Measurements from ENCODE around the gene PITRM1.

Gene PITRM1

DNA sequence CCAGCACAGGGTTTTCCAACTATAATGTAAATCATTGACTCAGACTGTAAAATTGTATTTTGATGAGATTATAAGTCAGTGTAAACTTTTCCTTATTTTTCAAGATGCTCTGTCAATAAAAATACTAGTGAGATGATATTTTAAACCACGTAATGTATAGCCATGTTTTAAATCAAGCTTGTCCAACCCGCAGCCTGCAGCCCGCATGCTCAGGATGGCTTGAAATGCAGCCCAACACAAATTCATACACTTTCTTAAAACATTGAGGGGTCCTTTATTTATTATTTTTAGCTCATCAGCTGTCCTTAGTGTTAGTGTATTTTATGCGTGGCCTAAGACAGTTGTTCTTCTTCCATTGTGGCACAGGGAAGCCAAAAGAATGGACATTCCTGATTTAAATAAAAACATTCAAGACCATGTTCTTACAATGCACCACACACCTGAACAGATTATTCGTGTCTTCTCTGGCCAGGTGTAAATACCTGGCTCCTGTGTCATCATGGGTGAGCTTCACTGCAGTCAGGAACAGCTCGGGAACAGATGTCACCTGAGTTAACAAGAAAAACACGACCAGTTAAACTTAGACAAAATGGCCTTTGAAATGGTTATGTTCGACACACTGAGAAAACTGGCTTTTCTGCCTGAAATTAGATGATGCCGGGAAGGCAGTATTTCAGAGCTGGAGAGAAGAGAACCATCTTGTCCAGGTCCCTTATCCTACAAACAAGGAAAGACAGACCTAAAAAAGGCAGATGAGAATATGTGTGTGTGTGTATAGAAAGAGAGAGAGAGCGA is 5.9 kb downstream of the PITRM1 start:
- no peak for DNase-seq (ENCODE audit: low read depth in 1 of 2, low spot score in 1 of 2)

DNA sequence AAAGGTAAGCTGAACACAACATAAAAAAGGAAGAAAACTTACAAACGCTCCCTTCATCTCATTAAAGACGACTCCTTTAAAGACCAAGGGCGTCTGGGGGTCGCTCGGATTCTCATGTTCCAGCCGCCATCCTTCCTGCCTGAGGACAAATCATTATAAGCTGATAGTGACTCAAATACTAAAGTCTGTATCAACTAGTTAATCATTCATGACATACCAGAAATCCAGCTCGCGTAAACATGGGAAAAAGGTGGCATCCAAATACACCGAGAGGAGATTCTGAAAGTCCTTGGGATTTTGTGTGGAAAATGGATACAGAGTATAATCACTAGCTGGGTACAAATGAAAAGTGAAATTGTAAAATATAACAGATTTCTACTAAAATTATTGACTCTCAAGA is 7.4 kb downstream of the PITRM1 start:
- DNase-seq (ENCODE audit: low read depth in 1 of 2, low spot score in 1 of 2): no peak

DNA sequence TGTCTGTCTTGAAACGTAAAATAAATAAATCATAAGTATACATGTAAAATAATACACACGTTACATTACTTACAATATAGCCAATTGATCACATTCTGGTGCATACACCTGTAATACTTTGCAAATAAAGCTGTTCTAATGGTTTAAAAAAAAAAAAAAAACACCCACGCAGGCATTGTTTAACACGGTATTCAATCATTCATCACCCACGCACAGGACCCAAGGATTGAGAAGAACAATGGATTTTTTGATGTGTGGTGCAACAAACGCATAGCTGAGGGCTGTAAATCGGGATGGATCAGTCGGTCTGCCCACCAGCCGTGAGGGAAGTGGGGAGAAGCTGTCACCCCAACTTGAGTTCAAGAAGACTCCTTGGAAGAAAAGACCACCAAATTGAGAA is 8.7 kb downstream of the PITRM1 start:
- DNase-seq (ENCODE audit: low read depth in 1 of 2, low spot score in 1 of 2): no peak

DNA sequence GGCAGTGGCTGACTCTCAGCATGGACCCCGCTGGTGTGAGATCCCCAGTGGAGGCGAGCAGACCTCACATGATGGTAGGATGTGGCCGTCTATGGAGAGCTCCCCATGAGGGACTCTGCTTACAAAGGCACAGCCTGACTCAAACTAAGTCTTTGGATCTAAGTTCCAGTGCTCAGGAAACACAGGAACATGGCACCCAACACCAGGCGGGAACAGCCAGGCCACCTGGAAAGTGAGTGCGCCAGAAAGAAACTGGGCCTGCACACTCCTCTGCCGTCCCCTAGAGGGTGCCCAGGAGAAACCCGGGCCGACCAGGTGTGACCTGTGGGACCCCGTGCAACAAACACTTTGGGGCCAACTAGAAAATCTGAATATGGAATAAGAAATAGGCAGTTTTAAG is 10.0 kb downstream of the PITRM1 start:
- no peak for DNase-seq (ENCODE audit: low read depth in 1 of 2, low spot score in 1 of 2)

DNA sequence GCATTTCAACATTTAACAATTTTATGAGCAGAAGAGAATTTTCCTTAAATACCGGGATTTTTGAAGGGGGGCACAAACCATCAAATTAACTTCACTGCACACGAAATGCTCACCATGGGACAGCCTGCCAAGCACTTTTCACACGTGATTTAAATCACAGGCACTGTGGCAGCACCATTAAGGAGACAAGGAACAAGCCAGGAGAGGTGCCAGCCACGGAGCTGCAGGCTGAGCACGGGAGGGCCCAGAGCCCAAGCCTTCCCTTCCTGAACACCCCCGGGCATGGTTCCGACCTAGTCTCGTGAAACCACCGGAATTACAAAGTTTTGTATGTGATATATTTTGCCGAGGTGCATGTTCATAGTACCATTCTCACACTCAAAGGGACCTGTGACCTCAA is 13.4 kb downstream of the PITRM1 start:
- no peak for DNase-seq (ENCODE audit: low read depth in 1 of 2, low spot score in 1 of 2)

DNA sequence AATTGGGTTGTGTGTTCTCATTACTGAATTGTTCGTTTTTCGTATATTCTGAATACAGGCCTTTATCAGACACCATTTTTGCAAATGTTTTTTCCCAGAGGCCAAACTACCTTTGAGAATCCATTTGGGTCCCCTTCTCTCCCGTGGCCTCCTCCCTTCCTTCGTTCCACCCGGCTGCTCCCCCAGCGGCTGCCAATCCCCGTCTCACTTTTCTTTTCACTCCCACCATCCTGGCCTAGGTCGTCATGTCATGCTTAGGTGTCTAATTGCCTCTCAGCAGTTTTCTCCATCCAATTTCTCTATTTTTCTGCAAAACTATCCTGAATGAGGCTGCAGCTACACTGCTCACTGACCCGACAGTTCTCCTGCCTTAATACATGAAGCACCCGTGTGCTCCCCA is 17.9 kb downstream of the PITRM1 start:
- DNase-seq (ENCODE audit: low read depth in 1 of 2, low spot score in 1 of 2): no peak

DNA sequence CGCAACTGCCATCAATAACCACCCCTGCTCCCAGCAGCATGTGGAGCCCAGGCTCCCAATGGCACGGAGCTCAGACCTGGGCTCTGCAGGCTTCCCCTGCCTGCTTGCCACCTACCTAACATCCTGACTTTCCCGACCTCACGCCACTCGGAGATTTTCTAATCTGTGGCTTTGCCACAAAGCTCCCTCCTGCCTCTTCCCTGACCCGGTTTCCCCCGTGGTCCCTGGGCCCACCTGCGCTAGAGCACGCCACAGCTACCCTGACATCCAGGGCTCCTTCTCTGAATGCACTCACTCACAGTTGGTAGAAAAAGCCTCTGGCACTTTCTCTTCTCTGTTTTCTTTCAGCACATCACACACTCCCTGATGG is 20.0 kb downstream of the PITRM1 start:
- no peak for DNase-seq (ENCODE audit: low read depth in 1 of 2, low spot score in 1 of 2)

DNA sequence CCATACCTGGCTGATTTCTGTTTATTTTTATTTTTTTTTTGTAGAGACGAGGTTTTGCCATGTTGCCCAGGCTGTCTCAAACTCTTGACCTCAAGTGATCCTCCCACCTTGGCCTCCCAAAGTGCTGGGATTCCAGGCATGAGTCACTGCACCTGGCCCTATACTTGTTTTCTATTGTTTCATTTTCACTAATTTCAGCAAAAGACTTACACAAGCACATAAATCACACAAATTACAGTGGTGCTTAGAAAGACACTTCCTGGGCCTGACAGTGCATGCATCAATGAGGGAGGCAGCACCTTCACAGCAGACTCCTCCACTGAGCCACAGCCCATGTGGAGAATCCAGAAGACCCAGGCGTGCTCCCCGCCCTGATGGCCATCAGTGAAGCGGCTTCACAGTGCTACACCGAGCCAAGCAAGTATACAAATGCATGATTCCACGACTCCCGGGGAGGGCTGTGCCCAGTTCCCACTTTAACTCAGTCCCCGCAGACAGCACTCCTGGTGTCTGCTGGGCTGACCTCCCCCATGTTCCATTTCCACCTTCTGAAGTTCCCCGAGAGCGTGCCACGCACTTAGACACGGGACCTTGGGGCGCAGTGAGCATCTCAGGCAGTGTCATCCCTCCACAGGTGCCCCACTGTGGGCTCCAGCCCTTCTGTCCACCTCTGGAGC is 20.6 kb downstream of the PITRM1 start:
- DNase-seq (ENCODE audit: low read depth in 1 of 2, low spot score in 1 of 2): no peak

DNA sequence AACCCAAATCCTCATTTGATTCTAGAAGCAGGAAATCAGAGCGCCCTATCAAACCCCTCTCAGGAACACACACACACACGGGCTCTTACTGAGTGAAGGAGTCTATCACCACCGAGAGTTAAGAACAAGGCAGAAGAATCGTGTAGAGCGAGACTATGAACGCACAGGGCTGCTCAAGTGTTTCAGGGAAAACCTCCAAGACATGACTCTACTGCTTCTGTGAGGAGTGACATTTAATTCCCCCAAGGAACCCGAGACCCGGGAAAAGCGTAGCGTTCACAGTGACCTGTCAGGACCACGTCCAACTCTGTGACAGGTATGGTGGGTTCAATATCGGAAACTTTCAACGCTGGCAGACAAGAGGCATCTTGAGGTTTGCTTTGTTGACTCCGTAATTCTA is 21.6 kb downstream of the PITRM1 start:
- no peak for DNase-seq (ENCODE audit: low read depth in 1 of 2, low spot score in 1 of 2)

DNA sequence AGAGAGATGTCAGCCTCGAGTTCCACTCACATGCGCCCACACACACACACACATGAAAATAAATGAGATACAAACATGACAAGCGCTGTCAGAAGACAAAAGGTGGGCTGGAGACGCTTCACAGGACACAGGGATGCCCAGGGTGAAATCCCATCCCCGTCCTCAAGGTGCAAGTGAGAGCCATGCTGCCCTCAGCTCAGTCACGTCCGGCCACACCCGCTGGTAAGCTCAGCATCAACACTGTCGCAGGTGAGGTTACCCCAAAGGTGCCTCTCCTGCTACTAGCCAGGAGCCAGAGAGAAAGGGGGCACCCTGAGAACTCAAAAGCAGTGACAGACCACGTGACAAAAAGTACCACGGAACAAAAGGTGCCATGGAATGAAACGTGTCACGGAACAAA is 22.2 kb downstream of the PITRM1 start:
- DNase-seq (ENCODE audit: low read depth in 1 of 2, low spot score in 1 of 2): no peak

DNA sequence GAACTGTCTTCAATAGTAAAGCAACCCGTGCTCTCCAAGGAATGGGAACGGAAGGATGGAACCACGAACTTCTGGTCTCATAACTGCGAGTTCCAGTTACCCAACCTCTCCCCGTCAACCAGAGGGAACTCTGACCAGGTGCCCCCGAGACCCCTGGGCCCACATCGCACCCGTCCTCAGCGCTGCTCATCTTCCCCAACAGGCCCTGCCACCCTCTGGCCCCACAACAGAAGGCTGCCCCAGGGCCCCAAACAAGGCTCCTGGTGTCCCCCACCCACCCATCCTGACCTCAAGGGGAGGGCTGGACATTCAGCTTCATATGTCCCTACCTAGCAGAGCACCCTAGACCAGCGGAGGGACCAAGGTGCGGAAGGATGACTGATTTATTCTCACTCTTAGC is 22.7 kb downstream of the PITRM1 start:
- no peak for DNase-seq (ENCODE audit: low read depth in 1 of 2, low spot score in 1 of 2)

DNA sequence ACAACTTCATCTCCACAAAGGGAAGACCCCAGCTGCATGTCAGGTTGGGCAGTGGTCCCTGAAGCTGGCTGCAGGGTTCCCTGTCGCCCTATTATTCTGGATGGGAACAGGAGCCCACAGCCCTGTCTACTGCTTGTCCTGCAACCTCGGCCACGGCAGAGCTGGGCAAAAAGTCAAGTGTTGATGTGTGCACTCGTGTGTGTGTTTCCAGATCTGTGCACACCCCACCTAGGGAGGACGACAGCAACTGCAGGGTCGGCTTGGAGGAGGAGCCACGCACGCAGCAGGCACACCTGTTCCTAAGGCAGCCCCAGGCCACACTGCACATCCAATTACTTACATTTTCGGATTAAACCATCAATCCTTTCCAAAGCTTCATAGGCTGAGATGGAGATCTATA is 23.6 kb downstream of the PITRM1 start:
- no peak for DNase-seq (ENCODE audit: low read depth in 1 of 2, low spot score in 1 of 2)

DNA sequence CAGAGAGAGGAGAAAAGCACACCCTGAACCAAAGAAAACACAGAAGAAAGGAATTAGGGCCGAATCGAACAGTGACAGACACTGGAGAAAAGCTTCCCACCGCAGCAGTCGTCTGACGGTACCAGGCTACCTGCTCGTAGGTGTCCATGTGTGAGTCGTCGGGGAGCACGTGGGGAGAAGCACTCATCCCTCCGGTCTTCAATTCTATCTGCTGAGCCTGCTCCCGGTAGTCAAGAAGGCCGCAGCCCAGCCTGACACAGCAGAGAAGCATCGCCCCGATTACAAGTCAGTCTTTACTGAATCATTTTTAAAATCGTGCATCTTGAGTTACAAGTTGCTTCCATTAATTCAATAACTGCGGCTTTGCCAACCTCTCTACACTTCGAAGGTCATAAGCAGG is 24.5 kb downstream of the PITRM1 start:
- DNase-seq (ENCODE audit: low read depth in 1 of 2, low spot score in 1 of 2): no peak

DNA sequence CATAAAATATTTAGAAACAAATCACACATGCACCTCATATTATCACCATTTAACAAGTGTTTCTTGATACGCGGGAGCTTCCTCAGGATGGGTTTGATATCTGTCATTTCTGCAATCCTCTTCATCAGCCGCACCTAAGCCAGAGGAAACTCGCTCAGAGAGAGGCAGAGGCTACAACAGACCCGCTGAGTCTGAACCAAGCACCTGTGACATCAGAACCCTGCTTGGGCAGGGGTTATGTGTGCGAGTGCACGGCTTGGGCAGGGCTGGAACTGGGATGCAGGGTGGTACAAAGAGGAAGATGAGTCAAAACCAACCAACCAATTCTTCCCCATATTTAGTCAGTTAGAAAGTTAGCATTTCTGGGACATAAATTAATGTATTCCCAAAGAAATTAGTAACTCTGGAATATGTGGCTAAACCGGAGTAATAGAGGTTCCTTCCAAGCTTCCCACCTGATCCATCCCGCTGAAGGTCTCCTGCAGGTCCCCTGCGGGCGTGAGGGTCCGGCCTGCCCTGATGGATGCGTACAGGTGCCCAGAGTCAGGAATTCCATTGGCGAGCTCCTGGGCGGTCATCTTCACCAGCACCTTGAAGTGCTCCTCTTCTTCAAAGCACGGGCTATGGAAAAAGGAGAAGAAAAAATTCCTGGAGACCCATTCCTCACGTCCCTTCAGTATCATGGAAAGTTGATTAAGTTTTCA is 25.3 kb downstream of the PITRM1 start:
- DNase-seq (ENCODE audit: low read depth in 1 of 2, low spot score in 1 of 2): no peak

DNA sequence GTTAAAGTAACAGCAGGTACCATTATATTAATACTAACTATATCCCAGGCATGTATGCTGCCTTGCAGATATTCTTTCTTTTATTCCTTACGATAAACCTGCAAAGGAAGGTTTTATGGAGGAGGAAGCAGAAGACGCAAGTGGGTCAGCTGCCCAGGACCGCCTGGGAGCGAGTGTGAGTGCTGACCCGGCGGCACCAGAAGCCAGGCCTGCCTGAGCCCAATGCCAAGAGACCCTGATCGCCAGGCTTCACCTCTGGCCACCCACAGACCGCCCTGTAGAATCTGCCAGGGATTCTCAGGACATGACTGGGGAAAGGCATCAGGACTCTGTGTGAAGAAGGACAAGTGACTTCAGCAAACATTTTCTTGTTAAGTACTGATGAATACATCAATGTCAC is 26.3 kb downstream of the PITRM1 start:
- DNase-seq (ENCODE audit: low read depth in 1 of 2, low spot score in 1 of 2): no peak

DNA sequence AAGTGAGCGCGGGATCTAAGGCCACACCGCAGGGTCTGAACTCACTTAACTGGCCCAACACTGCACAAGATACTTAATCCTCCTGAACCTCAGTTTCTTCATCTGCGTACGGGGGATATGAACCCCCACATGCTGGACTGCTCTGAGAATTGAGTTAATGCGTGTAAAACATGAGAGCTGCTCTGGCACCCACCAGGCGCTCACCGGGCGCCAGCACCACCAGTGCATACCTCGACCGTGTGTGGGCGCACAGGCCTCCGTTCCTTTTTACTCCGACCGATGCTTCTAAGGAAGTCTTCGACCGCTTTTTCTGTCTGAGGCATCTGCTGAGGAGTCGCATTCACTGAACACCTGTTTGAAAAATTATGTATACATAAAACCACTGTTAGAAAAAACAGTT is 27.2 kb downstream of the PITRM1 start:
- DNase-seq (ENCODE audit: low read depth in 1 of 2, low spot score in 1 of 2): no peak

DNA sequence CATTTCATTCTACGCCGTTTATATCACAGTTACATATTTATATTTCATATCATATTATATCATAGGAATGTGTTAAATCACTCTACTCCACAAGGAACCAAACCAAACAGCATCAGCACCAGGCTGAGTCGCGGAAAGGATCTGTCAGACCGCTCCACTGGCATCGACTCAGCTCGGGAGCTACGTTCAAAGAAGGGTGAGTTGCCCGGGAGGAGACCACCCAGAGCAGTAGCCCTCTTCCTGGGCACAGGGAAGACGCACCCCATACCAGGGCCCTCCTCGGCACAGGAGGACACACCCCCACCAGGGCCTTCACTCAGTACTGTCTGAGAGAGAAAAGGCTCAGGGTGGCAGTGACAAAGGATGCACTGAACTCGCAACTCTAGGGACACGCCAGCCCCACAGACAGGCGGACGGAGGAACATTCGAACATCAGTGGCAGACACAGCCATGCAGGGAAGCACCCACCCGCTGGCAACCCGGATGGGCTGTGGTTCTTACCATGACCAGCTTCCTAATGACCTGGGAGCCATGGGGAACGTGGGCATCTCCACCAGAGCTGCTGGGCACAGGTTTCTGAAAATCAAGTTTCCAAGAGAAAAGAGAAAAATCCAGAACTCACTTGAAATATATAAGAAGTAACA is 28.7 kb downstream of the PITRM1 start:
- no peak for DNase-seq (ENCODE audit: low read depth in 1 of 2, low spot score in 1 of 2)

DNA sequence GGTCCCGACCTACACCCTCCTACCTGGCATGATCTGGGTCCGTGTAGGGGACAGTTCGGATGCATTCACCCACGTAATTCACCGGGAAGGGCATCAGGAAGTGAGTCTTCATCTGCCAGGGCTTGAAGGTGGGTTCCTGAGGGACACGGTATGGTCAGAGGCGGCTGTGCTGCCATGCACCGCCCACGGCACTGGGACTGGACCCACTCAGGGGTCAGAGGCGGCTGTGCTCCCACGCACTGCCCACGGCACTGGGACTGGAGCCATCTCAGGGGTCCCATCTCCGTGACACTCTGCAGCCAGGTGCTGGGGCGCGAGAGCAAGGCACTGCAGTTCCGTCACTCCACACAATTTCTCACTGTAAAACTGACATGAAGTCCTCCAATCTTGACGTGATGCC is 29.2 kb downstream of the PITRM1 start:
- no peak for DNase-seq (ENCODE audit: low read depth in 1 of 2, low spot score in 1 of 2)

DNA sequence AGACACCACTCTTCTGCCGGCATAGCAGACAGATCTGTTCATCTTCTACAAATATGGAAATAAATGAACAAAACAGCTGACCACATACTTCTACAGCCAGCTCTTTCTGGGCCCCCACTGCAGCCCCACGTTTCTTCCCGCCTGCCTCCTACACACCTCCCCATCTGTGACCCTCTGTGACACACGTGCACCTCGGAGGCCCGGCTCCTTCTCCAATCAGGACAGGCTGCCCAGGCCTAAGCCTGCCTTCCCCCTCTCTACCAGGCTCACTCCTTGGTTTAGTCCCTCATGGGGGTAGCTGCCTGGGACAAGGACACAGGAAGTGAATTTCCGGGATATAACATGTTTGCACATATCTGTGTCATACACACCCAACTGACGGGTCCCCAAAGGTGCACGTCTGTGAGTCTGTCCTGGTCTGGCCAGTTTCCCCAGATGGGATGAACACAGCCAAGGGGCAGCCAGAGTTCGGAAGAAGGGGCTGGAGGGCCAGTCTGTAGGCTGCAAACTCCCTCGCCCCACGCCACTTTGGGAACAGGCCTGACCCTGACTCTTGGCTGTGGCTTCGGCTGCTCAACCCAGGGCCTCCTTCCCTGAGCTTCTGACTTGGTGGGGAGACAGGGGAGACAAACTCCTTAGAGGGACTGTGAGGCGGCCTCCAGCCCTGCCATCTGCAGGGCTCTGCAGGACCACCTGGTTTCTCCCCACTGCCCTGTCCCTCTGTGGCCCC is 30.3 kb downstream of the PITRM1 start:
- no peak for DNase-seq (ENCODE audit: low read depth in 1 of 2, low spot score in 1 of 2)

DNA sequence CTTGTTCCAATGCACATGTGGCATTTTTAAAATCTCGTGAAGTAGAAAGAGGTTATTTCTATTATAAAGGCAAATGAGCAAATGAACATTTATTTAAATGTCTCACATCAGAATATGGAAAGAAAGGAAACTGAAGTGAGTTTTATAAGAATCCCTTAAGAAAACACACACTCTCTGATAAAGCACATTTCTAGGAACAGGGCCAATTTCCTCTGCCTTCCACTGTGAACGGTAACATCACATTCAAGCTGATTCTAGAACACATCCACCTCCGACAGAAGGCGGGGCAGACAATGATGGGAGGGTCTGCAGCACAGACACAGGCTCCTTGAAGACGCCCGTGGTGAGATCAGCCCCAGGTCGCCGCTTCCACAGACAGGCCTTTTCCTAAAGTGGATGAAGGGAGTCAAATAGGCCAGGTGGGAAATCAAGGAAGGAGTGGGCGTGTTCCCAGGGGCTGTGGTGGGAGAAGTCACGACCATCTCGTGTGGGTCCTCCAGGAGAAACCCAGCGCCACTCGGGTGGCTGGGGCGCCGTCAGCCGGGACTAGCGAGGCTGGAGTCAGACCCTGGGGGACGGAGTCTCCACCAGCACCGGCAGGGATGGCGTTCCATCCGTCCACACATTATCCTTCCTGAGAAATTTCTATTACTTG is 31.1 kb downstream of the PITRM1 start:
- no peak for DNase-seq (ENCODE audit: low read depth in 1 of 2, low spot score in 1 of 2)

DNA sequence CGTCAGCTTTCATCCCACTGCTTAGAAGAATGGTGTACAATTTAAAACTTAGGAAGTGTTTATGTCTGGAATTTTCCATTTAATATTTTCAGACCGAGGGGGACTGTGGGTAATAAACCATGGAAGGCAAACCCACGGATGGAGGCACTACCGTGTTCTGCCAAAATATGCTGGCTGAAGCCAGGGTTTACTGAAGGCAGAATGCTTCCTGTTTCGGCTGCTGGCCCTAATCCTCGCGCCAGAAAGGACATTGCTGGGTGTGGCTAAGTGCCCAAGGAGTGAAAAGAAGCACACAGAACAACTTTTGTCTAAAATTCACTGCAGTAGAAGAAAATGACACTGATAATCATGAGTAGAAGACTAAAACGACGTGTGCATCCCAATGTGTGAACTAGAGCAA is 32.3 kb downstream of the PITRM1 start:
- DNase-seq (ENCODE audit: low read depth in 1 of 2, low spot score in 1 of 2): no peak

Data from activated CD4-positive, alpha-beta T cell treated with anti-CD3 and anti-CD28 coated beads, Interleukin-2, amount 50 U/mL, for 24 hours (primary cell).